ENCODE measurements around the gene ALDOA. TPM values are rescaled to one million over a fixed set of nuclear protein-coding genes. Genes with fewer than 3 reads are reported as not detected.

The ALDOA gene
- total and polyA plus RNA-seq, 9 of the 15 experiments (the other 6 are each of a cell fraction or from before 2014, with no cell fraction given): 311 to 2,224 (median 1,293) TPM

- TF ChIP-seq CUX1 (CRISPR knock-in tag; IDR thresholded peaks at IDR 0.05) (no peak), POLR2H (tag; IDR thresholded peaks at IDR 0.05; ENCODE audit: low read depth) (0 out of 2 replicates have a peak, but pooled peaks have one; percentile 27), NFIX (CRISPR knock-in tag; IDR thresholded peaks at IDR 0.05; ENCODE audit: low read depth) (no peak), CBFA2T2 (conservative IDR thresholded peaks at IDR 0.05) (no peak), FOXO4 (CRISPR knock-in tag; IDR thresholded peaks at IDR 0.05) (no peak), SMARCA4 (IDR thresholded peaks at IDR 0.05) (no peak), TBP (optimal IDR thresholded peaks at IDR 0.05; ENCODE audit: low read depth, low read length) (no peak), ZNF407 (IDR thresholded peaks at IDR 0.05; ENCODE audit: low read depth) (no peak), SMARCB1 (IDR thresholded peaks at IDR 0.05; ENCODE audit: insufficient read length, low read depth) (no peak), SIX5 (IDR thresholded peaks at IDR 0.05; ENCODE audit: borderline replicate concordance in 1 of 2, insufficient read depth in 1 of 2, low read depth in 1 of 2, low read length in 2 of 2) (no peak), POLR2G (IDR thresholded peaks at IDR 0.05; ENCODE audit: low read depth, low read length) (peak; percentile 85), ZNF589 (CRISPR knock-in tag; IDR thresholded peaks at IDR 0.05; ENCODE audit: low read depth) (no peak; the same call in 1 of the 2 replicates)
Observed at GRCh38 chr16:30096105-30096861, 30.7 kb downstream of the ALDOA start, which contains the start of gene YPEL3 (continued).

Measured in K562 (cell line).